Gastrocnemius medialis (tissue), 4 donors: ENCODE measurements around the gene RTTN.

ENCODE experiments used
- POLR2A ChIP-seq, 2 donors: fragments of 450-650 bp; IDR thresholded peaks; one replicate each; pipeline ENCODE4 v1.6.1; 2017; ENCODE audit warnings: antibody characterized with exemption in 2 of 2, mild to moderate bottlenecking in 2 of 2, moderate library complexity in 2 of 2
- TF ChIP-seq, protein P1 (sequence below), 5 experiments: fragments of 450-650 bp in 3 of 5; fragments of 200-600 bp in 2 of 5; sonication (generic) in 2 of 5; IDR thresholded peaks in 4 of 5; conservative IDR thresholded peaks in 1 of 5; 1 replicate in 4 of 5; 2 replicates in 1 of 5; pipeline ENCODE4 v1.5.1; 2016 to 2019; ENCODE audit warnings: antibody characterized with exemption in 5 of 5, mild to moderate bottlenecking in 3 of 5, moderate library complexity in 3 of 5

DNA sequence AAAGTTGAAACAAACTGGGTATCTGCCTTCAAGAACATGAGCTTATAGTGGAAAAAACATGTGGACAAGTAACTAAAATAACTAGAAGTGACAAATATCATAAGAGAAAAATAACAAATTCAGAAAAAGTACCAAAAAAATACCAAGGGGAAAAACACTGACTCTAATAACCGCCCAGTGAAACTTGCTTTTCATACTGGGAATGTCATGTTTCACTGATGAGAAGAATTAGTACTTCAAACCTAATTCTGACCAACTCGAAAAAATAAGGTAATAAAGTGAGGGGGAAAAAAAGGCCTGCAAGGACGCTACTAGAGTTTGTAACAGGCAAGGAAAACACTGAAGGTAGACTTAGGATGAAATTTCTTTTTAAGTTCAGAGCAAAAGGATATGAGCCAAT lies 83.6 kb downstream of the RTTN start:
- TF ChIP-seq, protein P1, sequence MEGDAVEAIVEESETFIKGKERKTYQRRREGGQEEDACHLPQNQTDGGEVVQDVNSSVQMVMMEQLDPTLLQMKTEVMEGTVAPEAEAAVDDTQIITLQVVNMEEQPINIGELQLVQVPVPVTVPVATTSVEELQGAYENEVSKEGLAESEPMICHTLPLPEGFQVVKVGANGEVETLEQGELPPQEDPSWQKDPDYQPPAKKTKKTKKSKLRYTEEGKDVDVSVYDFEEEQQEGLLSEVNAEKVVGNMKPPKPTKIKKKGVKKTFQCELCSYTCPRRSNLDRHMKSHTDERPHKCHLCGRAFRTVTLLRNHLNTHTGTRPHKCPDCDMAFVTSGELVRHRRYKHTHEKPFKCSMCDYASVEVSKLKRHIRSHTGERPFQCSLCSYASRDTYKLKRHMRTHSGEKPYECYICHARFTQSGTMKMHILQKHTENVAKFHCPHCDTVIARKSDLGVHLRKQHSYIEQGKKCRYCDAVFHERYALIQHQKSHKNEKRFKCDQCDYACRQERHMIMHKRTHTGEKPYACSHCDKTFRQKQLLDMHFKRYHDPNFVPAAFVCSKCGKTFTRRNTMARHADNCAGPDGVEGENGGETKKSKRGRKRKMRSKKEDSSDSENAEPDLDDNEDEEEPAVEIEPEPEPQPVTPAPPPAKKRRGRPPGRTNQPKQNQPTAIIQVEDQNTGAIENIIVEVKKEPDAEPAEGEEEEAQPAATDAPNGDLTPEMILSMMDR (IDR thresholded peaks at IDR 0.05 in 4 of 5, conservative IDR thresholded peaks at IDR 0.05 in 1 of 5) = no peak
- no peak for TF ChIP-seq POLR2A (IDR thresholded peaks at IDR 0.05)
